Nephron (organoid): ENCODE data around the gene LRRC74A.

Experiments
- H3K27ac Mint-ChIP-seq, 3 experiments: 2 replicates each; pipeline ENCODE4 v1.8.0; 2020; ENCODE audit warnings: mixed read lengths in 3 of 3, mild to moderate bottlenecking in 2 of 3, moderate library complexity in 1 of 3
- H3K27me3 Mint-ChIP-seq: 2 replicates; pipeline ENCODE4 v1.8.0; 2021; ENCODE audit warnings: low read depth, mild to moderate bottlenecking, moderate library complexity, mixed read lengths
- H3K36me3 Mint-ChIP-seq: 2 replicates; pipeline ENCODE4 v1.8.0; 2020; ENCODE audit warnings: low read depth, mixed read lengths
- H3K4me1 Mint-ChIP-seq: 2 replicates; pipeline ENCODE4 v1.8.0; 2020; ENCODE audit warnings: mixed read lengths
- H3K4me3 Mint-ChIP-seq, 3 experiments: 2 replicates each; pipeline ENCODE4 v1.8.0; 2020; ENCODE audit warnings: mild to moderate bottlenecking in 3 of 3, mixed read lengths in 3 of 3, moderate library complexity in 2 of 3
- H3K9me3 Mint-ChIP-seq: 2 replicates; pipeline ENCODE4 v1.8.0; 2020; ENCODE audit warnings: mixed read lengths
- CTCF ChIP-seq, 3 experiments: fragments of 200-600 bp; sonication (generic); IDR thresholded peaks; one replicate each; pipeline ENCODE4 v1.5.0; 2021; ENCODE audit warnings: antibody characterized with exemption in 3 of 3; ENCODE audit not compliant: unreplicated experiment in 3 of 3

Gene LRRC74A

DNA sequence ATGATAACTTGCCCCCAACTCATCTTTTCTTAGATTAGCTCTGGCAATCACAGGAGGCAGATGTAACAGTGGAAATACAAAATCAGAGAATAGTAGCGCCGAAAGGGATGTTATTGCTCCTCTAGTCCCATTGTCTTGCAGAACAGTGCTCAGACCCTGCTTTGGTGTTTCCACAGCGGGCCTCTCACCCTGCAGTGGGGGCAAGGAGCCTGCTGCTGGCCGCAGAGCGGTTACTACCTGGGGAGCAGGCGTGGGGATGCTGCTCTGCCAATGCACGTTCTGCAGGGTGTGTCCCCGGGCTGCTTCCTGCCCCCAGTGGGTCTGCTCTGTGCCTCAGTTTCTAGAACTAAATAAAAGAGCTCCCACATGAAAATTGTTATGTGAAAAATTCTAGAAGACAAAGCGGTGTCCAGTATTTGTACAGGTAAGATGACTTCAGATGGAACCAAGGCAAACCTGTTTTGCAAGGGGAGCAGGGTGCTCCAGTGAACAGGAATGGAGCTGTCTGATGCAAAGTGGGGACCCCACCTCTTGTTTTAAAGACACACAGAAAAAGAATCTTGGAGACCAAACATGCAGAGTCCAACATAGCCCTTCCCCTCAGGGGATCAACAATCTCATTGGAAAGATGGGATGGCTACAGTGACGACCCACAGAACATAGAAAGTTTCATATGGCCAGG is 35.5 kb downstream of the LRRC74A start:
- H3K27ac Mint-ChIP-seq: no peak overlapping the region
- H3K9me3 Mint-ChIP-seq: no peaks in the 10 kb centered on the region
- H3K4me1 Mint-ChIP-seq: peaks cover 33% of the 10 kb centered on the region
- TF ChIP-seq CTCF (IDR thresholded peaks at IDR 0.05; ENCODE audit: unreplicated experiment in 3 of 3): no peak
- H3K36me3 Mint-ChIP-seq: no peaks in the 10 kb centered on the region
- peaks cover 31% of the 10 kb centered on the region for H3K27me3 Mint-ChIP-seq
- H3K4me3 Mint-ChIP-seq: no peak overlapping the region

- no peaks in the 10 kb centered on the region for H3K36me3 Mint-ChIP-seq
- no peak for TF ChIP-seq CTCF (IDR thresholded peaks at IDR 0.05; ENCODE audit: unreplicated experiment in 3 of 3)
Measured at GRCh38 chr14:76862546-76863282, 36.5 kb downstream of the LRRC74A start.

GRCh38 chr14:76863724-76864407 is 37.7 kb downstream of the LRRC74A start:
- Mint-ChIP-seq H3K4me3 (no peak overlapping the region), H3K4me1 (peaks cover 46% of the 10 kb centered on the region), H3K27ac (peak overlapping the region in 2 of 3 experiments; percentile 4 to 21), H3K27me3 (peaks cover 31% of the 10 kb centered on the region), H3K9me3 (no peaks in the 10 kb centered on the region), H3K36me3 (no peaks in the 10 kb centered on the region)
- no peak for TF ChIP-seq CTCF (IDR thresholded peaks at IDR 0.05; ENCODE audit: unreplicated experiment in 3 of 3)

More at GRCh38 chr14:76862546-76863282, 36.5 kb downstream of the LRRC74A start:
- peaks cover 26% of the 10 kb centered on the region for H3K27me3 Mint-ChIP-seq
- H3K4me1 Mint-ChIP-seq: peaks cover 39% of the 10 kb centered on the region
- H3K4me3 Mint-ChIP-seq: no peak overlapping the region
- no peak overlapping the region for H3K27ac Mint-ChIP-seq
- H3K9me3 Mint-ChIP-seq: no peaks in the 10 kb centered on the region

DNA sequence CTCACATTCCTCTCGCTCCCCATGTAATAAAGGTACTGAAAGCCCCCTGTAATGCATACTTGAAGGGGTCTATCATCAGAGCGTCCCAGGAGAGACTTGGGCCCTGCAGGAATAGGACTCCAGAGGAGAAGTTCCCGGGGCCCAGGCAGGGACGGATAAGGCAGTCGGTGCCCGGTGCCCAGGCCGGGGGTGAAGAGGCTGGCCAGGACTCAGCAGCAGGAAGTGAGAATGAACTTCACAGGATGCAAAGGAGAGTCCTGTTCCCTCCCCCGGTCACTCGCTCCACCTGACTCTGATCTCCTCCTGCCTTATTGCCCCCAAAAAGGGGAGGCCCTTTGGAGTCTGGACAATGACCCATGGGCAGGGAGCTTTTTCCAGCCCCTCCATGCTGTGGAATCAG is 40.2 kb downstream of the LRRC74A start:
- peaks cover 46% of the 10 kb centered on the region for H3K4me1 Mint-ChIP-seq
- no peak overlapping the region for H3K27ac Mint-ChIP-seq
- no peak for TF ChIP-seq CTCF (IDR thresholded peaks at IDR 0.05; ENCODE audit: unreplicated experiment in 3 of 3)
- H3K9me3 Mint-ChIP-seq: no peaks in the 10 kb centered on the region
- no peaks in the 10 kb centered on the region for H3K36me3 Mint-ChIP-seq
- no peak overlapping the region for H3K4me3 Mint-ChIP-seq
- peaks cover 22% of the 10 kb centered on the region for H3K27me3 Mint-ChIP-seq

DNA sequence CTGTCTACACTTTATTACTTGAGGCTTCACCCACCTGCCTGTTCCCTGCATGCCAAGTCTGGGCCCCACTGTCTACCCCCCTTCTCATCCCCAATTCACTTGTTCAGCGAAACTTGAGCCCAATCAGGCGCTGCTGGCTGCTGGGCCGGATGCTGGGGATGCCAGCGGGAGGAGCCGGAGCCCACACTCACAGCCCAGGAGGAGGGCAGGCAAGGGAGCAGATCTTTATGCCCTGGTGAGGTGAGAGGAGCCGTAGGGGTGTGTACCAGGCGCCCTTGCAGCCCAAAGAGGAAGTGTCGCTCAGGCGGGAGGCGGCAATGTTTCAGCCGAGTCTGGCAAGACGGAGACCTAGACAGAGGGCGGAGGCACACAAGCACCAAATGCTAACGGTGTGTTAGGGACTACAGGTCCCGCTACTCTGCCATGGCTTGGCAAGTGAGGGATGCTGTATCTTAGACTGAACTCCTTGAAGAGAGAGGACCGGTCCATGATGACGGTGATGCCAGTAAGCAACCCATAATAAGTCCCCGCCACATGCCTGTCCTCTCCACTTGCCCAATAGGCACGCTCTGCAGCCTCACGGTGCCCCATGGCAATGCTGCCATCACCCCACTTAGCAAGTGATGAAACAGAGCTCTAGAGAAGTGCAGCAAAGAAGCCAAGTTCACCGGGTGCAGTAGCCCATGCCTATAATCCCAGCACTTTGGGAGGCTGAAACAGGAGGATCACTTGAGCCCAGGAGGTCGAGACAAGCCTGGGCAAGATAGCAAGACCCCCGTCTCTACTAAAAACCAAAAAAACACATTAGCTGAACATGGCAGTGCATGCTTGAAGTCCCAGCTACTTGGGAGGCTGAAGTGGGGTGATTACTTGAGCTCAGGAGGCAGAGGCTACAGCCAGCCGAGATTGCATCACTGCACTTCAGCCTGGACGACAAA is 41.6 kb downstream of the LRRC74A start:
- Mint-ChIP-seq H3K27me3 (peaks cover 22% of the 10 kb centered on the region), H3K36me3 (no peaks in the 10 kb centered on the region), H3K4me3 (no peak overlapping the region), H3K4me1 (peaks cover 44% of the 10 kb centered on the region), H3K27ac (peak overlapping the region in 1 of 3 experiments; percentile 38), H3K9me3 (no peaks in the 10 kb centered on the region)
- TF ChIP-seq CTCF (IDR thresholded peaks at IDR 0.05; ENCODE audit: unreplicated experiment in 3 of 3): no peak
